DOHH2 (cell line): ENCODE measurements around the gene EXOSC10.
"Not testable (repeated sequence)": the region's sequence is repeated elsewhere in the genome, so short reads cannot be mapped to it uniquely, and the experiment has no call there.

Experiments
- H3F3A ChIP-seq: fragments of 200-600 bp; sonication (generic), shearing (Covaris generic); 2 replicates; pipeline ENCODE4 v1.6.0; 2016; ENCODE audit warnings: antibody characterized with exemption, mild to moderate bottlenecking; ENCODE audit not compliant: control insufficient read depth, insufficient read depth
- H3K27ac ChIP-seq: fragments of 200-600 bp; sonication (generic); 2 replicates; pipeline ENCODE4 v1.5.1; 2014; ENCODE audit warnings: low read depth, mild to moderate bottlenecking, low read length, moderate library complexity
- H3K27me3 ChIP-seq: fragments of 200-600 bp; sonication (generic); 2 replicates; pipeline ENCODE4 v1.6.1; 2014; ENCODE audit warnings: mild to moderate bottlenecking, low read length, mixed read lengths; ENCODE audit not compliant: control insufficient read depth
- H3K36me3 ChIP-seq: fragments of 200-600 bp; sonication (generic); 2 replicates; pipeline ENCODE4 v1.6.1; 2014; ENCODE audit warnings: mild to moderate bottlenecking, low read length, moderate library complexity, mixed read lengths; ENCODE audit not compliant: control insufficient read depth
- H3K4me1 ChIP-seq: fragments of 200-600 bp; sonication (generic); 2 replicates; pipeline ENCODE4 v1.6.1; 2014; ENCODE audit warnings: mild to moderate bottlenecking, low read length, mixed read lengths; ENCODE audit not compliant: control insufficient read depth
- H3K4me2 ChIP-seq: fragments of 200-600 bp; sonication (generic); 2 replicates; pipeline ENCODE4 v1.6.0; 2014; ENCODE audit warnings: mild to moderate bottlenecking, low read length, moderate library complexity
- H3K4me3 ChIP-seq: fragments of 200-600 bp; sonication (generic); 2 replicates; pipeline ENCODE4 v1.5.1; 2014; ENCODE audit warnings: mild to moderate bottlenecking, low read length, mixed read lengths
- H3K79me2 ChIP-seq: fragments of 200-600 bp; sonication (generic); 2 replicates; pipeline ENCODE4 v1.6.1; 2014; ENCODE audit warnings: mild to moderate bottlenecking, low read length, mixed read lengths; ENCODE audit not compliant: control insufficient read depth
- H3K9me2 ChIP-seq: fragments of 200-600 bp; sonication (generic); replicated peaks from 2 replicates; pipeline ENCODE4 v1.6.1; 2014; ENCODE audit warnings: mild to moderate bottlenecking, low read length, mixed read lengths; ENCODE audit not compliant: control insufficient read depth
- H3K9me3 ChIP-seq: fragments of 200-600 bp; sonication (generic); 2 replicates; pipeline ENCODE4 v1.6.1; 2014; ENCODE audit warnings: antibody characterized with exemption, low read length, mixed read lengths; ENCODE audit not compliant: control insufficient read depth, insufficient read depth
- H4K20me1 ChIP-seq: fragments of 200-600 bp; sonication (generic); 2 replicates; pipeline ENCODE4 v1.6.0; 2014; ENCODE audit warnings: low read depth, mild to moderate bottlenecking, antibody characterized with exemption, low read length, moderate library complexity; ENCODE audit not compliant: control insufficient read depth, insufficient read depth
- CTCF ChIP-seq: fragments of 200-600 bp; sonication (generic); IDR thresholded peaks from one replicate; pipeline ENCODE4 v1.5.1; 2014; ENCODE audit warnings: antibody characterized with exemption, mild to moderate bottlenecking, low read depth, low read length; ENCODE audit not compliant: poor library complexity, severe bottlenecking
- EZH2phosphoT487 ChIP-seq: fragments of 200-600 bp; sonication (generic); IDR thresholded peaks from 2 replicates; pipeline ENCODE4 v1.6.1; 2017; ENCODE audit warnings: borderline replicate concordance, mild to moderate bottlenecking, antibody characterized with exemption, low read length, moderate library complexity, mixed read lengths

EXOSC10 gene

GRCh38 chr1:11053758-11054137 lies 45.9 kb downstream of the EXOSC10 start:
- Histone ChIP-seq H3K27me3 (no peaks in the 10 kb centered on the region), H3K4me2 (no peak overlapping the region), H3F3A (peaks cover 8% of the 10 kb centered on the region; the same call in 1 of the 2 replicates), H3K79me2 (peaks cover 14% of the 10 kb centered on the region), H3K9me2 (no peaks in the 10 kb centered on the region), H3K4me1 (peaks cover 18% of the 10 kb centered on the region), H3K36me3 (peaks cover 37% of the 10 kb centered on the region), H3K27ac (no peak overlapping the region), H4K20me1 (0 out of 2 replicates have a peak, but pooled peaks cover 3% of the 10 kb centered on the region), H3K4me3 (no peak overlapping the region), H3K9me3 (no peaks in the 10 kb centered on the region)
- TF ChIP-seq CTCF, result no peak
- no peak for TF ChIP-seq EZH2phosphoT487

- Histone ChIP-seq H3K4me3 (no peak overlapping the region), H3K79me2 (peaks cover 8% of the 10 kb centered on the region), H3K9me3 (no peaks in the 10 kb centered on the region), H3K4me2 (no peak overlapping the region), H3K27ac (no peak overlapping the region), H3K27me3 (no peaks in the 10 kb centered on the region), H3K9me2 (no peaks in the 10 kb centered on the region), H3K36me3 (peaks cover 32% of the 10 kb centered on the region), H3F3A (peaks cover 8% of the 10 kb centered on the region; the same call in 1 of the 2 replicates), H3K4me1 (peaks cover 11% of the 10 kb centered on the region), H4K20me1 (0 out of 2 replicates have a peak, but pooled peaks cover 3% of the 10 kb centered on the region)
- TF ChIP-seq CTCF, result no peak
- no peak for TF ChIP-seq EZH2phosphoT487
These were observed 46.6 kb downstream of the EXOSC10 start for GRCh38 chr1:11052839-11053757.

GRCh38 chr1:11051781-11052511 lies 47.7 kb downstream of the EXOSC10 start:
- H3K36me3 ChIP-seq, result peaks cover 20% of the 10 kb centered on the region
- no peaks in the 10 kb centered on the region for H3K27me3 ChIP-seq
- no peaks in the 10 kb centered on the region; the same call in 1 of the 2 replicates for H3K79me2 ChIP-seq
- H3K9me2 ChIP-seq, result no peaks in the 10 kb centered on the region
- 0 out of 2 replicates have a peak, but pooled peaks cover 3% of the 10 kb centered on the region for H4K20me1 ChIP-seq
- H3K27ac ChIP-seq, result no peak overlapping the region
- no peak overlapping the region for H3K4me3 ChIP-seq
- H3K4me1 ChIP-seq, result peaks cover 8% of the 10 kb centered on the region
- peak overlapping the region; percentile 6; the same call in 1 of the 2 replicates for H3K4me2 ChIP-seq
- no peaks in the 10 kb centered on the region for H3K9me3 ChIP-seq
- TF ChIP-seq CTCF (no peak), EZH2phosphoT487 (no peak)
- peaks cover 5% of the 10 kb centered on the region; the same call in 1 of the 2 replicates for H3F3A ChIP-seq

GRCh38 chr1:11051121-11051520 lies 48.5 kb downstream of the EXOSC10 start:
- H3K4me3 ChIP-seq, H3K27ac ChIP-seq, H3K4me2 ChIP-seq, H3F3A ChIP-seq, H3K9me3 ChIP-seq, H3K4me1 ChIP-seq, H4K20me1 ChIP-seq, H3K79me2 ChIP-seq, H3K27me3 ChIP-seq, H3K9me2 ChIP-seq: not testable (repeated sequence)
- peaks cover 12% of the 10 kb centered on the region for H3K36me3 ChIP-seq
